Measurements from ENCODE around the gene WBP2.
"Not testable (repeated sequence)": the region's sequence is repeated elsewhere in the genome, so short reads cannot be mapped to it uniquely, and the experiment has no call there.

WBP2 gene

GRCh38 chr17:75812096-75813013, 42.8 kb downstream of the WBP2 start:
- DNase-seq, result no peak

DNA sequence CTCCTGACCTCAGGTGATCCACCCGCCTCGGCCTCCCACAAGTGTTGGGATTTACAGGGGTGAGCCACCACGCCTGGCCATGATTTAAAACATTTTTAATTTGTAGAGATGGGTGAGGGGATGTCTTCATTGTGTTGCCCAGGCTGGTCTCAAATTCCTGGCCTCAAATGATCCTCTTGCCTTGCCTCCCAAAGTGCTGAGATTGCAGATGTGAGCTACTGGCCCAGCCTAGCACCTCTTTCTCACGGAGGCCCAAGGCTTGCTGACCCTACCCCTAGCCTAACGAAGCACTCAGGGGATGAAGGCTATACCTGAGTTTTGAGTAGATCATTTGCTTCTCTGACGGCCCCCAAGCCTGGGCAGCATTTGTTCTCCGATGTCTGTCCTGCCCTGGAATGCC, 44.0 kb downstream of the WBP2 start:
- no peak for DNase-seq

DNA sequence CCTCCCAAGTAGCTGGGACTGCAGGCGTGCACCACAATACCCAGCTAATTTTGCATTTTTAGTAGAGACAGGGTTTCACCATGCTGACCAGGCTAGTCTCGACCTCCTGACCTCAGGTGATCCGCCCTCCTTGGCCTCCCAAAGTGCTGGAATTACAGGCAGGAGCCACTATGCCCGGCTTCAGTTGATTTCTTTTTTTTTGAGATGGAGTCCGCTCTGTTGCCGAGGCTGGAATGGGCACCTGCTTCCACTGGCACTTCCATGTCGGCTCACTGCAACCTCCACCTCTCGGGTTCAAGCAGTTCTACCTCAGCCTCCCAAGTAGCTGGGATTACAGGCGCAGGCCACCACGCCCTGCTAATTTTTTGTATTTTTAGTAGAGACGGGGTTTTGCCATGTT, 44.4 kb downstream of the WBP2 start:
- not testable (repeated sequence) for DNase-seq

DNA sequence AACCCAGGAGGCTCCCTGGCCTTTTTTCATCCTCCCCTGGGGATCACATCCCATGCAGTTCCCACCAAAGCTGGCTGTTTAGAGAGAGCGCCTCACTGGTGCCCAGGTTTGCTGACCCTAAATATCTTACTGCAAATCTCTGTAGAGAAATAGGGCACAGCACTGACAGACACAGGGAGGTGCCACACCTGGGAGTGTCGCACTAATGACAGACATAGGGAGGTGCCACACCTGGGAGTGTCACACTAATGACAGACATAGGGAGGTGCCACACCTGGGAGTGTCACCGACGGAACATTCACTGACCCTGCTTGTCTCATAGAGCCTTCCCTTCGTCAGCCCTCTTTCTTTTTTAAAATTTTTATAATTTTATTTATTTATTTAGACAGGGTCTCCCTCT, 44.9 kb downstream of the WBP2 start:
- DNase-seq, result no peak

DNA sequence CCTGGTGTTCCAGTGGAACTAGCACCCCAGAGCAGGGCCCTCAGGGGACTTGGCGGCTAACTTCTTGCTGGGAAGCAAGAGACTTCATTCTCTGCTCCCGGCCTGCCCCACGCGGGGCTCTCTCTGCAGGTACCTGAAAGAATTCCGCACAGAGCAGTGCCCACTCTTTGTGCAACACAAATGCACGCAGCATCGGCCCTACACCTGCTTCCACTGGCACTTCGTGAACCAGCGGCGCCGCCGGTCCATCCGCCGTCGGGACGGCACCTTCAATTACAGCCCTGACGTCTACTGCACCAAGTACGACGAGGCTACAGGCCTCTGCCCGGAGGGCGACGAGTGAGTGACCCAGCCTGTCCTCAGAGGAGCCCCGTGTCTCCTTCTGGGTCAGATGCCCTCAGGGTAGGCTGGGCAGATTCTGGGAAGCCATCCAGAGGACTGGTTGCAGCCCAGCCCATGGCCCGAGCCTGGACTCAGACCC, 45.5 kb downstream of the WBP2 start:
- no peak for DNase-seq

GRCh38 chr17:75808905-75809621, 46.1 kb downstream of the WBP2 start:
- no peak for DNase-seq

DNA sequence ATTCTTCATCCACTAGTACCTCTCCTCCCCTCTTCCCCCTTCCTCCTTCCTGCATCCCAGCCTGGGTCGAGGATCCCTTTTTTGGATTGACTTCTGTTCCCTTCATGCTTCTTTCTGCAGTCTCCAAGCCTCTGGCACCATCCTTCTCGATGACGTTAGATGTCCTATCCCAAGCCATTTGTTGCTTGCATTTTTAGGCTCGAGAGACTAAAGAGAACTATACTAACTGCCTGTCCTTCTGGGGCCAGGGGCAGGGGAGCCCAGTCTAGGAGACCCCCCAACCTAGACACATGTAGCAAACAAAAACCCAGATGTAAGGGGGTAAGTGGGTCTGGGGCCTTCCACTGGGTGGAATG, 46.6 kb downstream of the WBP2 start:
- DNase-seq, result no peak

GRCh38 chr17:75807861-75808260, 47.3 kb downstream of the WBP2 start:
- no peak for DNase-seq

- DNase-seq, result no peak
Observed at GRCh38 chr17:75806822-75807500, 48.2 kb downstream of the WBP2 start.

GRCh38 chr17:75803883-75804282, 51.3 kb downstream of the WBP2 start:
- no peak for DNase-seq

GRCh38 chr17:75799402-75799801, 55.7 kb downstream of the WBP2 start:
- DNase-seq, result no peak

DNA sequence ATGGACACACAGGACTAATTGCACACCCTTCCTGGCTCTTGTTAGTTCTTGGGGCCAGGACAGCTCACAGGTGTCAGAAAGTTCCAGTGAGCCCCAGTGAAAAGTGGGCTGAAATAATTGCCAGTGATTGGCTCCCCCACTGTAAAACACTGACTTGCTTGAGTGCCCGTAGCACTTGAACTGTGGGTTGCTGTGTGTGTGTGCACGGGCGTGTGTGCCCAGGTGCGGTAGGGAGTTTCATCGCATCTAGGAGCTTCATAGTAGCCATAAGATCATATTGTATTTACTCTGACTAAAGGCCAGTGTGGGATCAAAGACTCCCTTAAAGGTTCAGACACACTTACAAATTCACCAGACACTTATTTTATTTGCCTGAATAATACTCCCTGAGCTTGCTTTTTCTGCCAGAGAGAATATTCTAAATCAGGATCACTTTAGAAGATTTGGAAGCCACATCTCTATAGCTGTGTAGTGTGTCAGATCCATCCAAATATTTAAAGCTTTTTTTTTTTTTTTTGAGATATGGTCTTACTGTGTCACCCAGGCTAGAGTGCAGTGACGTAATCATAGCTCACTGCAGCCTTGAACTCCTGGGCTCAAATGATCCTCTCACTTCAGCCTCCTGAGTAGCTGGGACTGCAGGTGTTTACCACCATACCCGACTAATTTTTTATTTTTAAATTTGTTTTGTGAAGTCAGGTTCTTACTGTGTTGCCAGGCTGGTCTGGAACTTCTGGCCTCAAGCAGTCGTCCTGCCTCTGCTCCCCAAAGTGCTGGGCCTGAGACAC, 59.1 kb downstream of the WBP2 start:
- DNase-seq, result no peak

Data from HCEC 1CT (cell line).